ENCODE results near the gene PLXNA1.

Gene PLXNA1

GRCh38 chr3:127002195-127003174 lies 19.6 kb downstream of the PLXNA1 start:
- peak; percentile 94 for DNase-seq (ENCODE audit: low spot score)

DNA sequence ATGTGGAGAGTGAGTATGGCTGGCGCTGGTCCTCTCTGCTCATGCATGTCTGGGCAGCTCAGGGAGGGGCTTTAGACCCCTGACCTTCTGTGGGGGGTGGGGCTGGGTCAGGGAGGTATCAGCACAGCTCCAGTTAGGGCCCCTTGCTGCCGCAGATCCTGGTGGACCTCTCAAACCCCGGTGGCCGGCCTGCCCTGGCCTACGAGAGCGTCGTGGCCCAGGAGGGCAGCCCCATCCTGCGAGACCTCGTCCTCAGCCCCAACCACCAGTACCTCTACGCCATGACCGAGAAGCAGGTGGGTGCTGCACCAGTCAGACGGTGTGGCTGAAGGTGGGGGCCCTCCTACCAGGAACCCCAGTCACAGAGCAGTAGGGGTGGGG lies 20.2 kb downstream of the PLXNA1 start:
- DNase-seq (ENCODE audit: low spot score) = no peak

DNA sequence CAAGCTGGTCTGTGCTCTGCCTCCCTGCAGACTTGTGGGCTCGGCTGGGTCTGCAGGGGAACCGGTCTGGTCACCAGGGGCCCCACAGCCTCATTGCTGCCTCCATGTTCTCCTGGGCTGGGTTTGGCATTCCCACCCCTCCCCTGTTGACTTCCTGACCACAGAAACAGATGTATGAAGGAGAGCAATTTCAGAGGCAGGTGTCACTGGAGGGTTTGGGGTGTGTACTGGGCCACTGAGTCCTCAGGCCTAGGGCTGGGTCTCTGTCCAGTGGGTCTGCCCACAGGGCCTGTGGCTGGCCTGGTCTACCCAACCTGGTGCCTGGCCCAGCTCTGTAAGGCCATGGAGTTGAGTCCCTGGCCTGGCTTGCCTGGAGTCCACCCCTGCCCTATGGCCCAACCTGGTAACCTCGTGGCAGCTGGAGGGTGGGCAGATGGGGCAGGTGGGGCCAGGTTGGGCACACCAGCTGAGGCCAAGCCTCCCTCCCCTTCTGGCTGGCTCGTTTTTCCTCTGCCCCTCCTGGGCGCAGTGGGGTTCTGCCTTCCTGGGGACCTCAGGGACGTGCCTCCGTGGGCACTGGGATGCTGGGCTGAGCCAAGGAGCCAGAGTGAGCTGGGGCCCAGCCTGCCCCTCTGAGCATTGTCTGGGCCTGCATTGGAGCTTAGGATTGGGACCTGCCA lies 20.8 kb downstream of the PLXNA1 start:
- DNase-seq (ENCODE audit: low spot score) = no peak

DNA sequence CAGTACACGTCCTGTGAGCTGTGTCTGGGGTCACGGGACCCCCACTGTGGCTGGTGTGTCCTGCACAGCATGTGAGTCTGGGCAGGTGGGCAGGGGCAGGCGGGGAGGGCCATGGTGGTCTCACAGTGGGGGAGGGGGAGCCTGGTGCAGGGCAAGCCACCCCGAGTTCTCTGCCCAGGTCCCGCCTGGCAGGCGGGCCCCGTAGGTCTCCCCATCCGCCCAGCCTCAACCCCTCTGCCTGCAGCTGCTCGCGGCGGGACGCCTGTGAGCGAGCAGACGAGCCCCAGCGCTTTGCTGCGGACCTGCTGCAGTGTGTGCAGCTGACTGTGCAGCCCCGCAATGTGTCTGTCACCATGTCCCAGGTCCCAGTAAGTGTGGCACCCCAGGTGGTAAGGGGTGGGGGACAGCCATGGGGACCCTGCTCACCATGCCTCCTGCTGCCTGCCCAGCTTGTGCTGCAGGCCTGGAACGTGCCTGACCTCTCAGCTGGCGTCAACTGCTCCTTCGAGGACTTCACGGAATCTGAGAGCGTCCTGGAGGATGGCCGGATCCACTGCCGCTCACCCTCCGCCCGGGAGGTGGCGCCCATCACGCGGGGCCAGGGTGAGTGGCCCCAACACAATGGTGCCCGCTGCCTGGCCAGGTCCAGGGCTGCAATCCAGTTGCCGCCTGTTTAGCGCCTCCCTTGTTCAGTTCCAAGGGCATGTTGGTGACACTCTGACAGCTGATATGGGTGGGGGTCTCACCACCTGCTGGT lies 21.9 kb downstream of the PLXNA1 start:
- DNase-seq (ENCODE audit: low spot score) = no peak

- DNase-seq (ENCODE audit: low spot score) = no peak
Measured at GRCh38 chr3:127005864-127006500, 23.1 kb downstream of the PLXNA1 start.

- DNase-seq (ENCODE audit: low spot score) = no peak
Measured at GRCh38 chr3:127006781-127007436, 24.0 kb downstream of the PLXNA1 start.

- no peak for DNase-seq (ENCODE audit: low spot score)
Measured at GRCh38 chr3:127008236-127008635, 25.3 kb downstream of the PLXNA1 start.

DNA sequence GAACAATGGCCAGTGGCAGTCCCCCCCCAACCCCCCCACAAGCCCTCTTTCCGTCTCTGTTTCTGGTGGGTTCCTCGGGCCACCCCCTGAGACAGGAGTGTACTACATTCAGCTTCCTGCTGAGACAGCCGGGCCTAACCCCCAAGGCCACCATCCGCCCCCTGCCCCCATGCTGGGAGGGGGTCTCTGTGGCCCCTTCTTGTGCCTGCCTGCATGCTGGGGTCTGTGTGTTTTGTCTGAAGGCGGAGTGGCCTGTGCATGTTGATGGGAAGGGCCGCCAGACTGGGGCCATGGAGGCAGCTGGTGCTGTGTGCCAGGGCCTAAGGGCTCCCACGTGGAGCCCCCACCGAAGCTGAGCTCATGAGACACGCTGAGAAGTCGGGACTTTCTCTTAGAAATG lies 26.6 kb downstream of the PLXNA1 start:
- DNase-seq (ENCODE audit: low spot score) = no peak

DNA sequence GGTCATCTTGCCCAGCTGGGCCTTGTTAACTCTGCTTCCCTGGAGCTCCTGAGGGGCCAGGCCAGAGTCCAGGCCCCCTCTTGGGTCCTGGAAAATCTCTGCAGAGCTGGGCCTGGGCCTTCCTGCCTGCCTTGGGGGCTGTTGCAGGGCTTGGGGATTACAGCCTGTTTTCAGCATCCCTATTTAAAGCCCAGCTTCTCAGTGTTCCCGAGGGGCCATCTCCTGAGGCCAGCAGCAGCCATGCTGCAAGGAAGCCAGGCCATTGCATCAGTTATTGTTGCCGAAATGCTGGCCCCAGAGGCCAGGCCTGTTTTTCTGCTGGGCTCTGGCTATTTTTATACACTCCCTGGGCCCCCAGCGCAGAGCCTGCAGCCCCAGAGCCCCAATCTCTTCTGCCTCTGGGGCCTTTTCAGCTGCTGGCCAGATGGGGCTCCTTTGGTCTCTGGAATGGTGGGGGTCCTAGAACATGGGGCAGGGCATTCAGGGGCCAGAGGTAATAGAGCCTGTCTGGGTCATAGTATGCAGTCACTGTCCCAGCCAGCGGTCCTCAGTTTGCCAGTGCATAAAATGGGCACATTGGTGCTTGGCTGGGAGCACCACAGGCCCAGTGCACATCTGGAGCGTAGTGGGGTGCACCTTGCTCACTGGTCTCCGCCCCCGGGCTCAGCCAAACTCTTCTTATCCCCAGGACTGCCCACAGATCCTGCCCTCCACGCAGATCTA lies 28.5 kb downstream of the PLXNA1 start:
- no peak for DNase-seq (ENCODE audit: low spot score)

GRCh38 chr3:127012091-127012490 lies 29.2 kb downstream of the PLXNA1 start:
- no peak for DNase-seq (ENCODE audit: low spot score)

GRCh38 chr3:127013181-127013580 lies 30.3 kb downstream of the PLXNA1 start:
- no peak for DNase-seq (ENCODE audit: low spot score)

- DNase-seq (ENCODE audit: low spot score) = no peak
Measured at GRCh38 chr3:127013758-127014535, 31.0 kb downstream of the PLXNA1 start.

DNA sequence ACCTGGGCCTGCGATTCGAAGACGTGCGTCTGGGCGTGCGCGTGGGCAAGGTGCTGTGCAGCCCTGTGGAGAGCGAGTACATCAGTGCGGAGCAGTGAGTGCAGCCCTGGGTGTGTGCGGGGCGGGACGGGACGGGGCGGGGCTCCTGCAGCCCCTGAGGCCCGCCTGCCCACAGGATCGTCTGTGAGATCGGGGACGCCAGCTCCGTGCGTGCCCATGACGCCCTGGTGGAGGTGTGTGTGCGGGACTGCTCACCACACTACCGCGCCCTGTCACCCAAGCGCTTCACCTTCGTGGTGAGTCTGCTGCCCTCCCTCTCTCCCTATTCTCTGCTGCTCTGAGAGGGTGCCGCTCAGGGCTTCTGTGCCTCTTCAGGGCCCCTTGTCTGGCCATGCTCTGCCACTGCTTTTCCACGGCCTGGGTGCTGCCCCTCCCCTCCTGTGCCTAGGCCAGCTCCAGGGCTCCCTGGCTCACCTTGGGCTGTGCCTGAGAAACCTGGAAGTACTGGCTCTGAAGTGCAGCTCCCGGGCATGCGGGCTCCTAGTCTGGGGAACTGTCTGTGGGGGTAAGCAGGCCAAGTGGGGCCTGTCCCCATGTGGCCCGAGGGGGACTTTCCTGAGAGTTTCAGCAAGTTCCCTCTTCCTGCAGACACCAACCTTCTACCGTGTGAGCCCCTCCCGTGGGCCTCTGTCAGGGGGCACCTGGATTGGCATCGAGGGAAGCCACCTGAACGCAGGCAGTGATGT lies 31.8 kb downstream of the PLXNA1 start:
- DNase-seq (ENCODE audit: low spot score) = no peak

- DNase-seq (ENCODE audit: low spot score) = no peak
Measured at GRCh38 chr3:127015282-127016042, 32.5 kb downstream of the PLXNA1 start.

GRCh38 chr3:127016043-127016343 lies 33.1 kb downstream of the PLXNA1 start:
- no peak for DNase-seq (ENCODE audit: low spot score)

DNA sequence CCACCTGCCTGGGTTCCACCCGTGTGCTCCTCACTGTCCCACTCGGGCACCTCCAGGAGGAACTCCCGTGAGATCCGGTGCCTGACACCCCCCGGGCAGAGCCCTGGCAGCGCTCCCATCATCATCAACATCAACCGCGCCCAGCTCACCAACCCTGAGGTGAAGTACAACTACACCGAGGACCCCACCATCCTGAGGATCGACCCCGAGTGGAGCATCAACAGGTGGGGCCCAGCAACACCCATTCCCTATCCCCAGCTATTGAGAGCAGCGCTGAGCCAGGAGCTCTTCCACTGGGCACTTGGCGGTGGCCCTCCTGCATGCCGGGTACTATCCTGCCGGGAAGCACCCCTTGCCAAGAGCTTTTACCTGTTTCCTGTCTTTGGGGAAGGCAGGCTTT lies 33.5 kb downstream of the PLXNA1 start:
- no peak for DNase-seq (ENCODE audit: low spot score)

GRCh38 chr3:127017229-127017628 lies 34.3 kb downstream of the PLXNA1 start:
- DNase-seq (ENCODE audit: low spot score) = no peak

DNA sequence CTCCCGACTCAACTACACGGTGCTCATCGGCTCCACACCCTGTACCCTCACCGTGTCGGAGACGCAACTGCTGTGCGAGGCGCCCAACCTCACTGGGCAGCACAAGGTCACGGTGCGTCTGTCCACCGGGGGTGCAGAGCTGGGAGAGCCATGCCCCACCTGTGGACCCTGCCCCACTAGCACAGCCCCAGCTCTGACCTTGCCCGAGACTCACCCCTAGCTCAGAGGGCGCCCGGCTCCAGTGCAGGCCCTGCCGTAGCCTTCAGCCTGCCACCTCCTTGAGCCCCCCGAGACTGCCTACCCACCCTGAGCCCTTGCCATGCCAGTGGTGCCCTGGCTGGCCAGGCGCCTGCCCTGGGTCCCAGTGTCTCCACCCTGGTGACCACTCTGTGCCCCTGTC lies 34.9 kb downstream of the PLXNA1 start:
- DNase-seq (ENCODE audit: low spot score) = no peak
